HEK293 (cell line): ENCODE data around the gene PSORS1C1.
"Not testable (repeated sequence)": the region's sequence is repeated elsewhere in the genome, so short reads cannot be mapped to it uniquely, and the experiment has no call there.

Experiments
- CTCF ChIP-seq: fragments of 450-650 bp; formaldehyde crosslinking; IDR thresholded peaks from 2 replicates; pipeline ENCODE4 v1.5.1; 2016; ENCODE audit warnings: missing biosample characterization, missing genetic modification characterization
- IKZF3 ChIP-seq: fragments of 450-650 bp; IDR thresholded peaks from 2 replicates; pipeline ENCODE4 v1.5.0; 2018; ENCODE audit warnings: missing biosample characterization, mild to moderate bottlenecking, missing genetic modification characterization, moderate library complexity
- REST ChIP-seq: fragments of 450-650 bp; formaldehyde crosslinking; IDR thresholded peaks from 2 replicates; pipeline ENCODE4 v1.5.1; 2016; ENCODE audit warnings: missing biosample characterization, missing genetic modification characterization
- ZBTB21 ChIP-seq: fragments of 450-650 bp; formaldehyde crosslinking; IDR thresholded peaks from 2 replicates; pipeline ENCODE4 v1.5.1; 2017; ENCODE audit warnings: missing biosample characterization, missing genetic modification characterization
- ZFHX2 ChIP-seq: fragments of 450-650 bp; formaldehyde crosslinking; conservative IDR thresholded peaks from 2 replicates; pipeline ENCODE4 v1.5.1; 2016; ENCODE audit warnings: missing biosample characterization, missing genetic modification characterization
- ZNF148 ChIP-seq: fragments of 450-650 bp; formaldehyde crosslinking; IDR thresholded peaks from 2 replicates; pipeline ENCODE4 v1.5.0; 2017; ENCODE audit warnings: missing biosample characterization, missing genetic modification characterization, borderline replicate concordance
- ZNF544 ChIP-seq: fragments of 450-650 bp; formaldehyde crosslinking; IDR thresholded peaks from 2 replicates; pipeline ENCODE4 v1.5.0; 2017; ENCODE audit warnings: missing biosample characterization, missing genetic modification characterization
- ZNF624 ChIP-seq: fragments of 450-650 bp; formaldehyde crosslinking; IDR thresholded peaks from 2 replicates; pipeline ENCODE4 v1.5.1; 2017; ENCODE audit warnings: missing biosample characterization, missing genetic modification characterization
- ZNF654 ChIP-seq: fragments of 450-650 bp; formaldehyde crosslinking; IDR thresholded peaks from 2 replicates; pipeline ENCODE4 v1.5.1; 2016; ENCODE audit warnings: low read depth, missing biosample characterization, missing genetic modification characterization
- ZNF677 ChIP-seq: fragments of 450-650 bp; IDR thresholded peaks from 2 replicates; pipeline ENCODE4 v1.5.0; 2018; ENCODE audit warnings: missing biosample characterization, mild to moderate bottlenecking, missing genetic modification characterization, moderate library complexity

DNA sequence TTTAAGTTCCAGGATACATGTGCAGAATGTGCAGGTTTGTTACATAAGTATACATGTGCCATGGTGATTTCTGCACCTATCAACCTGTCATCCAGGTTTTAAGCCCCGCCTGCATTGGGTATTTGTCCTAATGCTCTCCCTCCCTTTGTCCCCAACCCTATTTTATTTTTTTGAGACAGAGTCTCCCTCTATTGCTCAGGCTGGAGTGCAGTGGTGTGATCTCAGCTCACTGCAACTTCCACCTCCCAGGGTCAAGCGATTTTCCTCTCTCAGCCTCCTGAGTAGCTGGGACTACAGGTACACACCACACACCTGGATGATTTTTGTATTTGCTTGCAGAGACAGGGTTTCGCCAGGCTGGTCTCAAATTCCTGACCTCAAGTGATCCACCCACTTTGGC lies 74.6 kb downstream of the PSORS1C1 start:
- TF ChIP-seq CTCF (tag by site-specific recombination); ZNF654 (tag by site-specific recombination); ZFHX2; ZBTB21; REST (tag by site-specific recombination); IKZF3 (tag by site-specific recombination); ZNF544; ZNF624; ZNF148 (tag by site-specific recombination); ZNF677 (tag by site-specific recombination): not testable (repeated sequence)
